K562 (cell line): ENCODE results near the gene HJV. TPM values are rescaled to one million over a fixed set of nuclear protein-coding genes. Genes with fewer than 3 reads are reported as not detected.
A peak's percentile ranks its signal among the peaks of the same experiment; 100 is the strongest.

Source experiments
- ATAC-seq: fragments of 200-7000 bp; cut with Tn5 transposase; 3 replicates; pipeline ENCODE4 v1.9.1; 2020; ENCODE audit warnings: moderate library complexity
- BruUV-seq: library from RNA; stranded (reverse); fragments of 400-500 nt; replicated peaks from 2 replicates; lab custom pipeline; 2021; lab: Mats Ljungman, UMichigan
- CTCF ChIA-PET: fragments of 300-600 bp; formaldehyde crosslinking; extraction: SDS; loops from one replicate; lab custom pipeline; 2021; ENCODE audit warnings: low intra/inter-chr PET ratio; lab: Yijun Ruan, JAX
- POLR2A ChIA-PET: fragments of 300-600, 350-650 bp; sonication (Branson Sonifier 250); formaldehyde crosslinking; extraction: SDS; loops from one replicate; lab custom pipeline; 2021; ENCODE audit warnings: antibody characterized with exemption, inconsistent platforms; lab: Yijun Ruan, JAX
- DNase-seq, 4 experiments: peaks; one replicate each; pipeline versions ENCODE4 v3.0.0 to v3.0.0-alpha.2; 2011 to 2018; ENCODE audit warnings: low spot score in 3 of 4, mixed read lengths in 3 of 4; ENCODE audit errors: extremely low read depth in 1 of 4
- FAIRE-seq: peaks from 2 replicates; lab custom pipeline; 2011; peaks lifted over from hg19 to GRCh38; lab: Jason Lieb, UNC
- H2AFZ ChIP-seq: 2 replicates; pipeline ENCODE4 v1.6.0; 2011; ENCODE audit warnings: low read depth, low read length, control low read depth, inconsistent platforms
- H3K27ac ChIP-seq: fragments of 200-600 bp; 3 replicates; pipeline ENCODE4 v1.8.0; 2011; ENCODE audit warnings: low read depth, mild to moderate bottlenecking, control low read depth, inconsistent platforms, low read length, moderate library complexity, mixed read lengths; ENCODE audit errors: extremely low read depth
- H3K27me3 ChIP-seq, 2 experiments: fragments of 300-600 bp in 1 of 2; 2 replicates in 1 of 2; 3 replicates in 1 of 2; pipeline versions ENCODE4 v1.6.0 to v1.8.0; 2011; ENCODE audit warnings: inconsistent platforms in 2 of 2, low read length in 2 of 2, mild to moderate bottlenecking in 1 of 2, mixed read lengths in 1 of 2, moderate library complexity in 1 of 2; ENCODE audit not compliant: control insufficient read depth in 2 of 2, insufficient read depth in 2 of 2
- H3K36me3 ChIP-seq: fragments of 300-600 bp; 3 replicates; pipeline ENCODE4 v1.8.0; 2011; ENCODE audit warnings: mild to moderate bottlenecking, low read length, inconsistent platforms; ENCODE audit not compliant: control insufficient read depth, insufficient read depth
- H3K4me1 ChIP-seq, 2 experiments: fragments of 200-600 bp in 1 of 2; replicated peaks in 1 of 2; 2 replicates in 1 of 2; 3 replicates in 1 of 2; pipeline versions ENCODE4 v1.5.1 to v1.8.0; 2011; ENCODE audit warnings: inconsistent platforms in 2 of 2, low read length in 2 of 2, mild to moderate bottlenecking in 1 of 2, mixed read lengths in 1 of 2, moderate library complexity in 1 of 2; ENCODE audit not compliant: control insufficient read depth in 2 of 2, insufficient read depth in 2 of 2
- H3K4me2 ChIP-seq: 2 replicates; pipeline ENCODE4 v1.6.1; 2011; ENCODE audit warnings: low read length, control low read depth, inconsistent platforms, mixed read lengths; ENCODE audit not compliant: insufficient read depth
- H3K4me3 ChIP-seq: fragments of 200-600 bp; sonication (generic), shearing (Covaris generic); 2 replicates; pipeline ENCODE4 v1.5.1; 2016; ENCODE audit warnings: control low read depth, inconsistent platforms
- H3K79me2 ChIP-seq: fragments of 200-600 bp; 3 replicates; pipeline ENCODE4 v1.8.0; 2011; ENCODE audit warnings: low read length, inconsistent platforms; ENCODE audit not compliant: control insufficient read depth, insufficient read depth
- H3K9ac ChIP-seq, 2 experiments: 2 replicates each; pipeline versions ENCODE4 v1.6.0 to v1.6.1; 2011; ENCODE audit warnings: low read depth in 2 of 2, low read length in 2 of 2, control low read depth in 1 of 2, inconsistent platforms in 1 of 2, mild to moderate bottlenecking in 1 of 2, mixed read lengths in 1 of 2; ENCODE audit not compliant: insufficient read depth in 1 of 2
- H3K9me1 ChIP-seq: one replicate; pipeline ENCODE4 v1.6.0; 2011; ENCODE audit warnings: inconsistent platforms, mild to moderate bottlenecking, low read length, moderate library complexity; ENCODE audit not compliant: control insufficient read depth, insufficient read depth
- H3K9me3 ChIP-seq: replicated peaks from 2 replicates; pipeline ENCODE4 v1.5.1; 2011; ENCODE audit warnings: low read depth, low read length, inconsistent platforms; ENCODE audit not compliant: control insufficient read depth, insufficient read depth
- H4K20me1 ChIP-seq: replicated peaks from 2 replicates; pipeline ENCODE4 v1.6.1; 2011; ENCODE audit warnings: low read length, inconsistent platforms, mixed read lengths; ENCODE audit not compliant: control insufficient read depth, insufficient read depth
- BACH1 ChIP-seq: fragments of 200-800 bp; sonication (Bioruptor generic); IDR thresholded peaks from 2 replicates; pipeline ENCODE4 v1.6.1; 2016; ENCODE audit warnings: missing genetic modification characterization, missing compliant biosample characterization
- CEBPB ChIP-seq: fragments of 450-650 bp; IDR thresholded peaks from 2 replicates; pipeline ENCODE4 v1.6.1; 2016; ENCODE audit warnings: missing genetic modification characterization, missing compliant biosample characterization
- KDM5B ChIP-seq: fragments of 200-600 bp; sonication (generic); IDR thresholded peaks from 2 replicates; pipeline ENCODE4 v1.6.1; 2012; ENCODE audit warnings: low read depth, mild to moderate bottlenecking, moderate library complexity, low read length, control low read depth, inconsistent platforms; ENCODE audit not compliant: insufficient replicate concordance
- MAZ ChIP-seq, 2 experiments: fragments of 450-650 bp in 1 of 2; sonication (generic) in 1 of 2; formaldehyde crosslinking; IDR thresholded peaks in 1 of 2; conservative IDR thresholded peaks in 1 of 2; 2 replicates each; pipeline versions ENCODE4 v1.4.0 to v1.5.0; 2020; ENCODE audit warnings: mild to moderate bottlenecking in 1 of 2, missing genetic modification reagents in 1 of 2
- MTF1 ChIP-seq: fragments of 250-450 bp; sonication (Bioruptor Pico); IDR thresholded peaks from 2 replicates; pipeline ENCODE4 v1.9.0; 2021; ENCODE audit warnings: moderate library complexity, mild to moderate bottlenecking, inconsistent platforms, borderline replicate concordance
- NR2F6 ChIP-seq: fragments of 450-650 bp; formaldehyde crosslinking; IDR thresholded peaks from 2 replicates; pipeline ENCODE4 v1.4.0; 2020; ENCODE audit warnings: mild to moderate bottlenecking
- RBM25 ChIP-seq: fragments of 200-400 bp; formaldehyde crosslinking; IDR thresholded peaks from 2 replicates; pipeline ENCODE4 v1.6.1; 2018; ENCODE audit warnings: low read length, low read depth, moderate library complexity; ENCODE audit not compliant: severe bottlenecking
- RFX7 ChIP-seq: fragments of 250-450 bp; sonication (Bioruptor Pico); IDR thresholded peaks from 2 replicates; pipeline ENCODE4 v1.5.1; 2021; ENCODE audit warnings: mild to moderate bottlenecking
- SMARCE1 ChIP-seq: fragments of 450-650 bp; IDR thresholded peaks from 2 replicates; pipeline ENCODE4 v1.7.1; 2016; ENCODE audit warnings: mild to moderate bottlenecking
- TRIM24 ChIP-seq, 2 experiments: fragments of 450-650 bp; IDR thresholded peaks; 2 replicates each; pipeline ENCODE4 v1.6.1; 2016
- ZBTB17 ChIP-seq: fragments of 450-650 bp; formaldehyde crosslinking; IDR thresholded peaks from 2 replicates; pipeline ENCODE4 v1.4.0; 2020; ENCODE audit warnings: mild to moderate bottlenecking
- ZBTB49 ChIP-seq: sonication (generic); formaldehyde crosslinking; IDR thresholded peaks from 2 replicates; pipeline ENCODE4 v1.8.0; 2022; ENCODE audit warnings: missing genetic modification reagents, mild to moderate bottlenecking, borderline replicate concordance
- ZNF175 ChIP-seq: fragments of 200-800 bp; sonication (Bioruptor generic); IDR thresholded peaks from 2 replicates; pipeline ENCODE4 v1.6.1; 2016; ENCODE audit warnings: low read depth, mild to moderate bottlenecking, missing genetic modification characterization, missing compliant biosample characterization
- ZNF324 ChIP-seq: fragments of 250-450 bp; sonication (Bioruptor Pico); IDR thresholded peaks from 2 replicates; pipeline ENCODE4 v1.4.0; 2020; ENCODE audit warnings: mild to moderate bottlenecking
- ZNF354B ChIP-seq: fragments of 250-450 bp; sonication (Bioruptor Pico); IDR thresholded peaks from 2 replicates; pipeline ENCODE4 v1.4.0; 2020
- ZNF408 ChIP-seq: fragments of 250-450 bp; sonication (Bioruptor Pico); IDR thresholded peaks from 2 replicates; pipeline ENCODE4 v1.4.0; 2020; ENCODE audit warnings: low read depth, mild to moderate bottlenecking, moderate library complexity
- ZNF707 ChIP-seq: fragments of 250-450 bp; sonication (Bioruptor Pico); conservative IDR thresholded peaks from 2 replicates; pipeline ENCODE4 v1.8.0; 2022; ENCODE audit warnings: inconsistent platforms, mild to moderate bottlenecking, moderate library complexity
- WGBS: fragments of 100-300 bp; shearing (Covaris generic); methylation state at CpG from one replicate; pipeline ENCODE4 v1.1.6; 2016; ENCODE audit warnings: low coverage, mixed read lengths; ENCODE audit not compliant: insufficient coverage; ENCODE audit errors: missing lambda C conversion rate; 5-methylcytosine and 5-hydroxymethylcytosine counted together
- in situ Hi-C: fragments of 300-500 bp; cut with MboI; formaldehyde crosslinking; loops from 4 replicates; pipeline ENCODE4 v1.15.0; 2018; ENCODE audit warnings: inconsistent platforms, mixed read lengths
- intact Hi-C: fragments of 100-400 bp; cut with micrococcal nuclease; formaldehyde crosslinking; loops from 2 replicates; pipeline ENCODE4 v1.14.2; 2022
- polyA plus RNA-seq, 8 experiments: library from polyadenylated mRNA; depleted of rRNA in 4 of 8; stranded (reverse) in 5 of 8; unstranded in 3 of 8; fragments of >200 nt; fragmentation: Nextera tagmentation in 2 of 8; fragmentation: Illumina TruSeq in 1 of 8; extraction: Ambion mirVana in 2 of 8; extraction: Trizol in 1 of 8; gene quantifications; 2 replicates each; pipeline versions ENCODE4 v1.2.1 to v1.2.3, GENCODE V29; 2011 to 2014; ENCODE audit warnings: inconsistent platforms in 1 of 8, missing spikeins in 1 of 8
- total RNA-seq, 7 experiments: library from RNA; depleted of rRNA in 6 of 7; stranded (reverse); fragments of >200 nt in 6 of 7; fragmentation: Illumina TruSeq in 2 of 7; extraction: Trizol in 2 of 7; gene quantifications; 2 replicates each; pipeline versions ENCODE4 v1.2.1 to v1.2.3, GENCODE V29; 2011 to 2021; ENCODE audit warnings: low replicate concordance in 1 of 7

The HJV gene
- total and polyA plus RNA-seq, 9 of the 15 experiments (the other 6 are each of a cell fraction or from before 2014, with no cell fraction given): 1.0 to 6.6 (median 2.4) TPM

- TF ChIP-seq ZNF175 (CRISPR knock-in tag) (peak; percentile 67; the same call in 1 of the 2 replicates), SMARCE1 (no peak), ZBTB17 (CRISPR knock-in tag) (peak; percentile 87), NR2F6 (CRISPR knock-in tag) (peak; percentile 67), ZNF408 (no peak), MAZ (CRISPR knock-in tag; conservative IDR thresholded peaks at IDR 0.05 in 1 of 2, IDR thresholded peaks at IDR 0.05 in 1 of 2) (peak in 1 of 2 experiments; percentile 86; a peak in 2 of 4 replicates)
- TF ChIP-seq, all 486 proteins: peak for 146
Observed at GRCh38 chr1:145991735-145992412, 29.7 kb downstream of the HJV start (continued).

GRCh38 chr1:145990249-145990855, 31.2 kb downstream of the HJV start:
- Histone ChIP-seq H3K9ac (no peak overlapping the region), H3K4me2 (no peak overlapping the region), H3K27ac (no peak overlapping the region), H3K36me3 (peaks cover 36% of the 10 kb centered on the region), H3K79me2 (peaks cover 40% of the 10 kb centered on the region), H3K9me1 (peaks cover 3% of the 10 kb centered on the region), H3K4me3 (no peak overlapping the region), H2AFZ (no peak overlapping the region), H3K27me3 (no peaks in the 10 kb centered on the region), H3K4me1 (peaks cover 4 to 22% of the 10 kb centered on the region in 2 experiments; a peak in 4 of 5 replicates), H3K9me3 (no peaks in the 10 kb centered on the region), H4K20me1 (peaks cover 34% of the 10 kb centered on the region)
- no TSS peak for BruUV-seq
- intact Hi-C loops (loop anchor here (1.0 to 2.0 kb wide), 2 partner anchors 11 to 16 kb away; no protein-coding TSS in a partner anchor), in situ Hi-C loops (no loop called here)
- ATAC-seq (peak; percentile 25), FAIRE-seq (no peak), DNase-seq (no peak)
- CTCF ChIA-PET: no interaction called here
- WGBS: 45% methylated on average over 7 of the region's 7 CpGs
- POLR2A ChIA-PET: interaction anchor here (0.6 to 14.0 kb wide), 17 partner anchors 8 to 131 kb away, joined by 3 to 320 read pairs (median 6); partner anchors contain the start of genes ANKRD34A, LIX1L, PIAS3 and POLR3GL
- TF ChIP-seq RFX7 (CRISPR knock-in tag) (peak; percentile 88), MTF1 (no peak), ZNF707 (CRISPR knock-in tag) (no peak), CEBPB (tag) (0 out of 2 replicates have a peak, but pooled peaks have one; percentile 18), RBM25 (no peak), BACH1 (tag) (no peak), ZNF324 (no peak), ZNF354B (CRISPR knock-in tag) (no peak), TRIM24 (IDR thresholded peaks at IDR 0.05) (no peak), KDM5B (peak; percentile 46), ZBTB49 (CRISPR knock-in tag) (no peak)
